Thymus (tissue), 11 donors: ENCODE measurements around the gene CNPY1. TPM values are rescaled to one million over a fixed set of nuclear protein-coding genes. Genes with fewer than 3 reads are reported as not detected.

Experiments
- DNase-seq, 9 donors: peaks; one replicate each; pipeline ENCODE4 v3.0.0-alpha.2; 2013; ENCODE audit warnings: low spot score in 9 of 9, low read depth in 6 of 9, missing footprints in 1 of 9
- H3K27ac ChIP-seq, 2 donors: one replicate each; pipeline ENCODE4 v1.5.1; 2013; ENCODE audit warnings: control low read depth in 1 of 2, low read depth in 1 of 2, low read length in 1 of 2, mild to moderate bottlenecking in 1 of 2, moderate library complexity in 1 of 2
- H3K27me3 ChIP-seq, 2 donors: one replicate each; pipeline ENCODE4 v1.5.1; 2013; ENCODE audit warnings: low read length in 1 of 2; ENCODE audit not compliant: control insufficient read depth in 2 of 2, insufficient read depth in 1 of 2
- H3K36me3 ChIP-seq, 2 donors: one replicate each; pipeline ENCODE4 v1.5.1; 2013; ENCODE audit warnings: low read length in 1 of 2, mild to moderate bottlenecking in 1 of 2, moderate library complexity in 1 of 2; ENCODE audit not compliant: control insufficient read depth in 2 of 2, insufficient read depth in 2 of 2
- H3K4me1 ChIP-seq, 2 donors: one replicate each; pipeline ENCODE4 v1.5.1; 2013; ENCODE audit warnings: low read length in 2 of 2; ENCODE audit not compliant: control insufficient read depth in 2 of 2, insufficient read depth in 2 of 2
- H3K4me3 ChIP-seq, 2 donors: one replicate each; pipeline ENCODE4 v1.5.1; 2013; ENCODE audit warnings: low read length in 2 of 2, control low read depth in 1 of 2, mild to moderate bottlenecking in 1 of 2
- H3K9me3 ChIP-seq, 2 donors: one replicate each; pipeline ENCODE4 v1.5.1; 2013; ENCODE audit warnings: low read length in 1 of 2, mild to moderate bottlenecking in 1 of 2; ENCODE audit not compliant: control insufficient read depth in 2 of 2, insufficient read depth in 1 of 2
- WGBS: extraction: QIAGEN DNeasy Blood & Tissue Kit; methylation state at CpG from one replicate; pipeline ENCODE4 v1.1.7; 2013; 5-methylcytosine and 5-hydroxymethylcytosine counted together
- polyA plus RNA-seq: library from polyadenylated mRNA; stranded (reverse); fragments of 200-250 nt; gene quantifications from one replicate; pipeline ENCODE4 v1.2.3, GENCODE V29; 2013
- total RNA-seq: library from RNA; stranded (reverse); fragments of 120-200 nt; gene quantifications from one replicate; pipeline ENCODE4 v1.2.4, GENCODE V29; 2013
- donor health status: healthy.

CNPY1 gene
- total and polyA plus RNA-seq, 2 donors, result 0.05 TPM; not detected in 1

DNA sequence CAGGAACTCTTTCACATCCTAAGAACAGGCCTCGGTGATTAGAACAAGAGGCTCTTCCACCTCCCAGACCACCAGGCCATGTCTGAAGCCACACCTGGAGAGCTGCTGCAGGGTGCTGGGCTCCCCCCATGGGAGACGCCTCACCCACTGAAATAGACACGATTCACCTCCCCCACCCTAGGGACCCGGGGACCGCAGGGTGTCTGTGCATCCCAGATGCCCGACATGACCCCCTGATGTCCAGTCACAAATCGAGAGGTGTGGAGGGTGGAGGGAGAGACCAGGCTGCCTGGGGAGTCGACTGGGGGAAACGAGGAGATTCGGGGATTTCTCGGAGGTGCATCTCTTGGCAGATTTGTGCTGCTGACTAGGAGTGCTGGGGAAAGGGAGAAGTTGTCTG, 31.0 kb downstream of the CNPY1 start:
- 79% methylated on average over 11 of the region's 11 CpGs for WGBS
- peaks cover 40 to 86% of the 10 kb centered on the region in 2 donors for H3K27me3 ChIP-seq
- DNase-seq, result no peak

DNA sequence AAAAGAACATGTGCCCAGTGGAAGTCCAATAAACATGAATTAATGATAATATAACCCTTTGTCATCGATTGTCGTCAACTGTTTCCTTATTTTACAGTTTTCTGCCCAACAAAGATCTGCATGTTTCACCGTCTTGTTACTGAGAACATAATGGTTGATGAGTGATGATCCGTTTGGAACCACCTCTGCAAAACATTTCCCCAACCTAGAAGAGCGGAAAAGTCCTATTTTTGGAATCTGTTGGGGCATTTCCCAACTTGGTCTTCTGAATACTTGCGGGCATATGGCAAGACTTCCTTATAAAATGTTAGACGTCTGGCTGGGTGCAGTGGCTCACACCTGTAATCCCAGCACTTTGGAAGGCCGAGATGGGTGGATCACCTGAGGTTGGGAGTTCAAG, 32.1 kb downstream of the CNPY1 start:
- DNase-seq, result no peak
- no peak overlapping the region for H3K4me3 ChIP-seq
- H3K4me1 ChIP-seq, result peaks cover 4% of the 10 kb centered on the region in 2 donors
- peaks cover 50 to 93% of the 10 kb centered on the region in 2 donors for H3K27me3 ChIP-seq
- no peaks in the 10 kb centered on the region for H3K9me3 ChIP-seq
- no peaks in the 10 kb centered on the region for H3K36me3 ChIP-seq
- 92% methylated on average over 8 of the region's 8 CpGs for WGBS
- H3K27ac ChIP-seq, result no peak overlapping the region

More for the DNA sequence above, 31.0 kb downstream of the CNPY1 start:
- H3K4me1 ChIP-seq, result no peaks in the 10 kb centered on the region
- H3K4me3 ChIP-seq, result no peak overlapping the region
- H3K27ac ChIP-seq, result no peak overlapping the region
- no peaks in the 10 kb centered on the region for H3K36me3 ChIP-seq
- H3K9me3 ChIP-seq, result no peaks in the 10 kb centered on the region

DNA sequence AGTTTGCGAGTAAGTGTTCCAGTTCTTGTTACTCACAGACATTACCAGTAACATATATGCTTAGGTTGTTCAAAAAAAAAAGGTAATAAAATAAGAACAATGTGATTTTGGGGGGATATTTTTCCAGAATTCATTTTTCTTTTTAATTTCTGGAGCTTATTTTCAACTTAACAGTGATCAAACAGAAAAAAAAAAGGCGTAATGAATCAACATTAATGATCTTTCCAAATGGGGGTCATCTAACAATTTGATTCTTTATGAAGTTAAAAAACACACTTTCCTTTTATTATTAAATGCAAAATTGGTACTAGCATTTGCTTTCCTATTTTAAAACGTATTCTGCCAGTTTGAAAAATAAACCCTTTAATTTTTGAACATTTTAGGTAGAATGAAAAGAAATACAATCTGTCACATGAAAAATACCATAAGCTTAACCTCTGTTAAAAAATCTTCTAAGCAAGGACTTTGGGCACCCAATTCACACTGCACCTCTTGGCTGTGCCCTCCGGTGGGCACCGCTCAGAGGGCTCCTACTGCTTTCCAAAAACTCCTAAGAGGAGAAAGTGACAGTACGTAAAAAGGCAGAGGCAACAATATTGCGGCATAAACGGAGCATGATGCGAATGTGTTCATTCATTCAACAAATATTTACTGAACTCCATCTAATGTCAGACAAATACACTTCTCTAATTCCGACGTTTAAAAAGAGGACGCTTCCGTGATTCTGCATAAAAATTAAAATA, 32.6 kb downstream of the CNPY1 start:
- no peaks in the 10 kb centered on the region for H3K9me3 ChIP-seq
- no peak overlapping the region for H3K4me3 ChIP-seq
- 86% methylated on average over 13 of the region's 13 CpGs for WGBS
- no peak overlapping the region for H3K27ac ChIP-seq
- H3K4me1 ChIP-seq, result peaks cover 4% of the 10 kb centered on the region in 2 donors
- no peaks in the 10 kb centered on the region for H3K36me3 ChIP-seq
- H3K27me3 ChIP-seq, result peaks cover 53 to 93% of the 10 kb centered on the region in 2 donors
- DNase-seq, result no peak

DNA sequence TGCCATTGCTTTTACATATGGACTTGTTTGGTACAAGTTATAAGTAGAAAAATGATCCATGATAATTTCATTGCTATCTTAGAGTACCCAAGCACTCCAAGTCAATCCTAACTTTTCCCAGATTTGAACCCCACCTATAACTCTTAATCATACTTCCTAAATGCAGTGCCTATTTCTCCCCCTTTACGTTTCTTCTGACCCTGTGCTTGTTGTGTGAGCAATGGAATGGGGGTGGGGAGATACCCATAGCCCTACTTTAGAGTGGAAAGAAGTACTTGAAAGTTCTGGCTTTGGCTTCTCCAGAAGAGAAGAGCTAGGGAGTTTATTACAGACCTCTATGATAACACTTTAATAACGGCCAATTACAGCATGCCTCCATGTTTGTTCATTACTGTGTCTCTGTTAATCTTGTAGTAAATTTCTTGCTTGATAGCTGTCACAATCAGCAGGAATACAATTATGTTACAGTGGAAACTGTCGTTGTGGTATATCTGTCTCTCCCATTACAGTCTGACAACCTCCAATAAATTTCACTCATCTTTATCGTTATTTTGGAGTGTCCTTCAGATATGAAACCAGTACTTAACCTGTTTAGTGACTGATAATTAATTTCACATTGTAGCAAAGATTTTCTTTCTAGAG, 34.0 kb downstream of the CNPY1 start:
- no peaks in the 10 kb centered on the region for H3K36me3 ChIP-seq
- peaks cover 7 to 10% of the 10 kb centered on the region in 2 donors for H3K4me1 ChIP-seq
- DNase-seq, result no peak
- 33% methylated on average over 4 of the region's 4 CpGs for WGBS
- no peak overlapping the region for H3K4me3 ChIP-seq
- H3K27ac ChIP-seq, result no peak overlapping the region
- H3K9me3 ChIP-seq, result no peaks in the 10 kb centered on the region
- H3K27me3 ChIP-seq, result peaks cover 56 to 94% of the 10 kb centered on the region in 2 donors

DNA sequence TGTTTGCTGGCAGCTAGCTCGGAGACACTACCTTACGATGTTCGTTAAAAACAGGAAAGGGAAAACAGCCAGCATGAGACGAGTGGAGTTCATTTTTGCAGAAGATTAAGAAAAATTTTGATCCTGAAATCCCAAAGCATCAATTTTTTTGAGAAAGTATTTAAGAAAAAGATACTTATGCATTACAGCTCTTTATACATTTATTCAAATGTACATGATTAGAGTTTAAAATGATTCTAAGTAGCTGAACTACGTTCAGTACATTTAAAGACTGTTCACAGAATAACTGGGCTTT, 34.7 kb downstream of the CNPY1 start:
- peaks cover 59 to 95% of the 10 kb centered on the region in 2 donors for H3K27me3 ChIP-seq
- 14% methylated on average over 5 of the region's 5 CpGs for WGBS

DNA sequence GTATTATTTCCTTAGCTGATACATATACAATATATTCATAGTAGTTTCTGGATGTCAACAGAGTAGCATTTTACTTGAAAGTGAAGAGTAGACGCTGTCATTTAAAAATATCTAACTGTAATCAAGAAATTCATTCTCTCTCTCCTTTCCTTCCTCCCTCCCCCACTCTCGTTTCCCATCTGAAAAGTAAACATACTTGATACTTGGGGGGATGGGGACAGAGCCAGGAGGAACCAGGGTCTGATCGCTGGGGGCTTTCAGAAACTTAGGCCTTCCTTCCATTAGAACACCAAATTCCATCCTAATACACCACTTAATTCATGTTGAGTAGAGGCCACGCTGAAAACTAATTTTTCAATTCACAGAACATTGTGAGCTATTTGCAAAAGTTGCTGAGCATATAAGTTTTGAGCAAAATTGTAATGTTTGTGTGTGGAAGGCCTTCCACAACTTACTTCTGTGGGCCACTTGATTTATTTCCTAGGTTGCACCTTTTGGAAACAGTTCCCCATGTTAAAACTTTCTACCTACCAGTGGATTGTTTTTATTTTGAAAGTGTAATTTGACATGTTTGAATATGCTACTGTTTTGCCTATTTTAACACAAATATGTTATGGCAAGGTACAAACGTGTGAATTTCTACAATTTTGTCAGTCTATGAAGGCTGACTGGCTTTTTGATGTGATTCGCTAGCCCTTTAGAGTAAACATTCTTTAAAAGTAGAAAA, 35.2 kb downstream of the CNPY1 start:
- Histone ChIP-seq H3K4me1 (peaks cover 7 to 10% of the 10 kb centered on the region in 2 donors), H3K9me3 (no peaks in the 10 kb centered on the region), H3K27me3 (peaks cover 60 to 95% of the 10 kb centered on the region in 2 donors), H3K27ac (no peak overlapping the region), H3K36me3 (no peaks in the 10 kb centered on the region), H3K4me3 (no peak overlapping the region)
- 5% methylated on average over 6 of the region's 6 CpGs for WGBS
- no peak for DNase-seq

More for the DNA sequence above, 34.7 kb downstream of the CNPY1 start:
- no peaks in the 10 kb centered on the region for H3K36me3 ChIP-seq
- H3K9me3 ChIP-seq, result no peaks in the 10 kb centered on the region
- H3K4me3 ChIP-seq, result no peak overlapping the region
- H3K4me1 ChIP-seq, result peaks cover 7 to 10% of the 10 kb centered on the region in 2 donors
- H3K27ac ChIP-seq, result no peak overlapping the region
- DNase-seq, result no peak

DNA sequence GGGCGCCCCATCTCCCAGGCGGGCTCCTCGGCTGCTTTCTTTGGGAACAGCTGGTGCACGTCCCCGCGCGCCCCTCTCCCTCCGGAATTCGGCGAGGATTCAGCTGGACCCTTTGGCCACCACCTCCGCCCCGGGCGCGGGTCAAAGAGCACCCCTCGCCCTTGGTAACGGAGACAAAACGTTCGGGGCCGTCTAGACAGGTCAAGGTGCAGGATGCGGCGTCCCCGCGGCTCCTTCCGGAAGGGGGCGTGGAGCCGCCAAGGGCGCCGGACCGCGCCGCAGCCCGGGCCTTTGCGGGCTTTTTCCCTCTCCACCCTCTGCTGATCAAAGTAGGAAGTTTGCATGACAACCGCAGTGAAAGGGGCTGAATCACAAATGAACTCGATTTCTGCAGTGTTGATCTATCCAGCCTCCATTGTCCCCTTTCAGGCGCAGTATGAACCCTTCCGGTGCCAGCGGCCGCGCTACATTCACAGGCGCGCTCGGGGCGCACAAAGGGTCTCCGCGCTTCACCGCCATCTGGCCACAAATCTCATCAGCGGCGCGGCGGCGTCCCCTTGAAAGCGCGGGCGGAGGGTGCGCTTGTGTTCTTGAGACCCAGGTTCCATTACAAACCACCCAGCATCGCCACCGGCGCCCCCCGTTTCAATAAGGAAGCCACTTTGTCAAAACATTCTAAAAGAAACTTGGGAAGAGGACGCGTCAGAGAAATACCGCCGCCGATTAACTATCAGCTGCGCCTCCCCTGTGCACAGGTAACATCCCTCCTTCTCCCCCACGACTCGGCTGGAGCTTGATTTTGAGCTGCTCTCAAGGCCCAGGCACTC, 36.4 kb downstream of the CNPY1 start:
- no peaks in the 10 kb centered on the region for H3K36me3 ChIP-seq
- peak overlapping the region in 1 of 2 donors; percentile 20 for H3K4me3 ChIP-seq
- no peak for DNase-seq
- peaks cover 7 to 10% of the 10 kb centered on the region in 2 donors for H3K4me1 ChIP-seq
- H3K27ac ChIP-seq, result no peak overlapping the region
- no peaks in the 10 kb centered on the region for H3K9me3 ChIP-seq
- peaks cover 63 to 97% of the 10 kb centered on the region in 2 donors for H3K27me3 ChIP-seq
- WGBS, result 4% methylated on average over 68 of the region's 68 CpGs

DNA sequence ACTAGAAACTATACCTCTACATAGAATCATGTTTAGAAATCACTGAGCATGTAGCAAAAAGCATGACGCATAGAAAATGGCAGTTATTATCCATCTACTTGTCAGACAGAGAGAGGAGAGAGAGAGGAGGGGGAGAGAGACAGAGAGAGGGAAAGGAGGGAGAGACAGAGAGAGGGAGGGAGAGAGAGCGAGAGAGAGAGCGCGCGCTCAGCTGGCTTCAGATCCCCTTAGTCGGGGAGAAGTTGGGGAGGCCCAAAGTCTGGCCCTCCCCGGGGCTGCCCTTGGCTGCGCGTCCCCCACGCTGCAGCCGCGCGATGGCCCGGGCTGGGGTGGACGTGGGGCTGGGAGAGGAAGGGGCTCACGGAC, 37.0 kb downstream of the CNPY1 start:
- Histone ChIP-seq H3K4me1 (peaks cover 7 to 10% of the 10 kb centered on the region in 2 donors), H3K9me3 (no peaks in the 10 kb centered on the region), H3K4me3 (no peak overlapping the region), H3K27ac (no peak overlapping the region), H3K27me3 (peaks cover 68 to 97% of the 10 kb centered on the region in 2 donors), H3K36me3 (no peaks in the 10 kb centered on the region)
- WGBS, result 11% methylated on average over 16 of the region's 16 CpGs
- DNase-seq, result no peak
